ENCODE results near the gene LECT2.

DNA sequence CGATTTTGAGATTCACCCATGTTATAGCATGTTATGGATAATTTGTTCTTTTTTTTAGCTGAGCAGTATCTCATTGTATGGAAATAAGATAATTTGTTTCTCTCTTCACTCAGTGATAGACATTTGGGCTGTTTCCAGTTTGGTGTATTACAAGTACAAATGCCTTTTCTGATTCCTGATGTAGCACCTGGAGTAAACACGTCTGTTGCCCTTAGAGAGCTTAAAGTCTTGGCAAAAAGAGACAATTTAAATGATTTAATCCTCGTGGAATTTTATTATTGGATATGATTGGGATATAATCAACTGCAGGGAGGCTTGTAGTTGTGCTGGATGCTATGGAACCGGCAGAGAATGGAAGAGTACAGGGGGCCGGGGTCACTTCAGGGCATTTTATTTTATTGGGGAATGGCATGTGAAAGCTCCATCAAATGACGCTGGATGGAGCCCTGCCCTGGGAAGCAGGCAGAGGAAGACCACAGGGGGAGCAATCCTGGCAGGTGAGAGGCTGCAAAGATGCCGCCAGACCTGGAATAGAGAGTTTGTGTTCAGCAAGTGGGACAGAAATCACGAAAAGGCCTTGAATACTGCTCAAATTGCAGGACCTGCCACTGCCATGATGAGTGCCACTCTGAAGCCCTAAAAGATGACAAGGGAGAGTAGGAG, 43.0 kb upstream of the LECT2 start:
- TF ChIP-seq, protein P1, sequence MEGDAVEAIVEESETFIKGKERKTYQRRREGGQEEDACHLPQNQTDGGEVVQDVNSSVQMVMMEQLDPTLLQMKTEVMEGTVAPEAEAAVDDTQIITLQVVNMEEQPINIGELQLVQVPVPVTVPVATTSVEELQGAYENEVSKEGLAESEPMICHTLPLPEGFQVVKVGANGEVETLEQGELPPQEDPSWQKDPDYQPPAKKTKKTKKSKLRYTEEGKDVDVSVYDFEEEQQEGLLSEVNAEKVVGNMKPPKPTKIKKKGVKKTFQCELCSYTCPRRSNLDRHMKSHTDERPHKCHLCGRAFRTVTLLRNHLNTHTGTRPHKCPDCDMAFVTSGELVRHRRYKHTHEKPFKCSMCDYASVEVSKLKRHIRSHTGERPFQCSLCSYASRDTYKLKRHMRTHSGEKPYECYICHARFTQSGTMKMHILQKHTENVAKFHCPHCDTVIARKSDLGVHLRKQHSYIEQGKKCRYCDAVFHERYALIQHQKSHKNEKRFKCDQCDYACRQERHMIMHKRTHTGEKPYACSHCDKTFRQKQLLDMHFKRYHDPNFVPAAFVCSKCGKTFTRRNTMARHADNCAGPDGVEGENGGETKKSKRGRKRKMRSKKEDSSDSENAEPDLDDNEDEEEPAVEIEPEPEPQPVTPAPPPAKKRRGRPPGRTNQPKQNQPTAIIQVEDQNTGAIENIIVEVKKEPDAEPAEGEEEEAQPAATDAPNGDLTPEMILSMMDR (IDR thresholded peaks at IDR 0.05 in 4 of 5, conservative IDR thresholded peaks at IDR 0.05 in 1 of 5): no peak
- TF ChIP-seq POLR2A (IDR thresholded peaks at IDR 0.05): no peak
